ENCODE measurements around the gene SPEN. TPM values are rescaled to one million over a fixed set of nuclear protein-coding genes. Genes with fewer than 3 reads are reported as not detected.

The SPEN gene
- total RNA-seq, 1 donor, result 94.9 TPM

Other genes with a start within 250 kb of the SPEN start
- gene DDI2, start 230.2 kb upstream of the SPEN start, total RNA-seq, result 35.6 TPM
- 70.7 TPM for gene PLEKHM2, start 163.4 kb upstream of the SPEN start, total RNA-seq
- gene SLC25A34, start 111.4 kb upstream of the SPEN start, total RNA-seq, result 1.0 TPM
- gene TMEM82, start 105.2 kb upstream of the SPEN start, total RNA-seq, result not detected
- gene FBLIM1, start 88.9 kb upstream of the SPEN start, total RNA-seq, result not detected
- gene UQCRHL, start 40.1 kb upstream of the SPEN start, total RNA-seq, result 1.2 TPM
- 40.0 TPM for gene ZBTB17, start 128.4 kb downstream of the SPEN start, total RNA-seq
- not detected for gene SRARP, start 156.5 kb downstream of the SPEN start, total RNA-seq
- gene HSPB7, start 170.3 kb downstream of the SPEN start, total RNA-seq, result not detected
- gene CLCNKA, start 174.3 kb downstream of the SPEN start, total RNA-seq, result not detected
- gene CLCNKB, start 196.1 kb downstream of the SPEN start, total RNA-seq, result not detected
- not detected for gene FAM131C, start 225.9 kb downstream of the SPEN start, total RNA-seq